ENCODE measurements around the gene RARG. TPM values are rescaled to one million over a fixed set of nuclear protein-coding genes. Genes with fewer than 3 reads are reported as not detected.

Gene RARG
- total and polyA plus RNA-seq, 2 donors (not counting 3 experiments of a cell fraction or from before 2014, with no cell fraction given): 9.9 to 19.5 TPM

DNA sequence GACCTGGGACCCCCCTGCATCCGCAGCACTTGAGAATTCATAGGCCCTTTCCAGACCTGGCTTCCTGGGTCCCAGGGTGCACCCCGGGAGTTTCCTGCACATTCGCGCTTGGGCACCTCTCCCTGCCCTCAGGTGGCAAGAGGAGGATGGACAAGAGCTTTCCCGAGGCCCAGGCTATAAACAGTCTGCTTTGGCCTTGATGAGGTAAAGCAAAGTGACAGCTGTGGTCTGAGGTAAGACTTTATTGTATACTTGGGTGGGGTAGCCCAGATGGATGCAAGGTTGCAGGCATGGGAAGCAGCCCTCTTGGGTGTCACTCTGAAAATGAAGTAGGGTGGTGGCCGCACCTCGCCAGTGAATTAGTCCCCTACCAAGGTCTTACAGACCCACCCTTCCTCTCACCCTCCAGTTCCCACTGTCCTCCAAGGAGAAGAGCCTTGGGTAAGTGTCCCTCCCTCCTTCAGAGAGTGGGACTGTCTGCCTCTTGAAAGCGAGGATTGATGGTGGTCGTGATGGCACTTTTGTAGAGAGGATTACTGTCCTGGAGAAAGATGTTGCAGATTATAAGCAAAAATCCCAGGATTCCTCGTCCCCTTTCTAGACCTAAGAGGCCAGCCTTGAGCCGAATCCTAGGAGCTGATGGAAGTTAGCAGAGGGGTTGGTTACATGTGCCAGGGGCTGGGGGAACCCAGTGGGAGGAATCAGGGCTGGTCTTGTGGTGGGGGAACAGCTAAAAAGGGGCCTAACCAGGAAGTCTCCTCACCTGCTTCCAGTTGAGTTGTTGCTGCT lies 40.7 kb downstream of the RARG start:
- intact Hi-C loops (cut with micrococcal nuclease): no loop called here
- ChIA-PET POLR2A (interaction anchor here (0.7 kb wide), 1 partner anchor 140 kb away, joined by 3 read pairs; no protein-coding TSS in a partner anchor), CTCF (interaction anchor here (1.0 to 7.2 kb wide), 5 partner anchors 16 to 125 kb away, joined by 3 to 102 read pairs (median 10); no protein-coding TSS in a partner anchor)
- Histone ChIP-seq H3K4me3 (replicated peaks in 1 of 3; ENCODE audit: insufficient read depth in 1 of 3, low read depth in 1 of 3, low read length in 3 of 3) (no peak overlapping the region), H3K9ac (replicated peaks; ENCODE audit: extremely low read depth, insufficient read depth, low read length) (no peak overlapping the region), H4K20me1 (replicated peaks; ENCODE audit: control insufficient read depth, extremely low read depth, insufficient read depth, low read length) (no peaks in the 10 kb centered on the region), H3K27me3 (ENCODE audit: control insufficient read depth in 2 of 2, insufficient read depth in 2 of 2, low read length in 2 of 2) (no peaks in the 10 kb centered on the region), H3K4me2 (ENCODE audit: insufficient read depth, low read length) (no peak overlapping the region), H3K27ac (ENCODE audit: insufficient read depth, low read depth, low read length) (no peak overlapping the region), H3K9me3 (replicated peaks; ENCODE audit: control insufficient read depth, insufficient read depth, low read length) (no peaks in the 10 kb centered on the region), H3K4me1 (ENCODE audit: control insufficient read depth, extremely low read depth, insufficient read depth, low read length) (peaks cover 4% of the 10 kb centered on the region), H3K36me3 (ENCODE audit: control insufficient read depth in 2 of 2, extremely low read depth in 1 of 2, insufficient read depth in 2 of 2, low read length in 2 of 2) (peaks cover 13 to 19% of the 10 kb centered on the region in 2 experiments), H3K9me1 (replicated peaks; ENCODE audit: control insufficient read depth, extremely low read depth, insufficient read depth, low read length) (no peaks in the 10 kb centered on the region), H2AFZ (ENCODE audit: low read depth, low read length) (no peak overlapping the region), H3K79me2 (ENCODE audit: control insufficient read depth, insufficient read depth, low read length) (no peaks in the 10 kb centered on the region)
- no peak for TF ChIP-seq EZH2 (IDR thresholded peaks at IDR 0.05; ENCODE audit: borderline replicate concordance, low read depth, low read length, severe bottlenecking)
- no peak for TF ChIP-seq MAX (IDR thresholded peaks at IDR 0.05; ENCODE audit: insufficient read depth, insufficient read length)
- no peak for TF ChIP-seq POLR2AphosphoS5 (IDR thresholded peaks at IDR 0.05; ENCODE audit: insufficient read depth, low read depth, low read length)
- no peak for TF ChIP-seq FOS (IDR thresholded peaks at IDR 0.05; ENCODE audit: borderline replicate concordance, insufficient read depth, low read length)
- no peak for TF ChIP-seq GATA2 (IDR thresholded peaks at IDR 0.05; ENCODE audit: insufficient read depth, insufficient read length, low read depth, low read length)
- TF ChIP-seq JUN (IDR thresholded peaks at IDR 0.05; ENCODE audit: borderline replicate concordance, insufficient read depth, insufficient read length, low read depth): no peak
- FAIRE-seq (no peak), DNase-seq (ENCODE audit: low read depth, low spot score) (no peak)
- dilution Hi-C loops (cut with MboI; ENCODE audit: extremely low pct_ligation_motif_present, low sequenced_read_pairs): no loop called here
- BruUV-seq (replicated peaks): no TSS peak
